GM19035 (cell line): ENCODE data around the gene WWC1.

Experiments used
- ATAC-seq: cut with Tn5 transposase; IDR thresholded peaks from one replicate; pipeline ENCODE4 v1.9.1; 2021; ENCODE audit not compliant: unreplicated experiment

Gene WWC1

DNA sequence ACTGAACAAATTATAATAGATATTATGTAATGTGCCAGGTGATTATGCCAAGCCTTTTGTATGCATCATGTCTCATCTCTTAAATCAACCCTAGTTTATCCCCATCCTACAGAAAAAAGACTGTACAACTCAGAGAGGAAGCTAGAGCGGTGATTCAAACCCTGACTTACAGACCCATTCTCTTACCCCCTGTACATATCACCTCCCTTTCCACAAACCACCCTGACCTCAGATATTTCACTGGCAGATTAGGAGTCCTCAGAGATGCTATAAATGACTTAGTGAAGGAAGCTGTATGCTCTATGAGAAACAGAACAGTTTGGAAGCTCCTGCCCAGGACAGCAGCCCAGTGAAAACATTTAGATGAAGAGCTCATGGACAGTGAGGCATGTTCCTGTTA lies 115.8 kb downstream of the WWC1 start:
- ATAC-seq, result no peak

DNA sequence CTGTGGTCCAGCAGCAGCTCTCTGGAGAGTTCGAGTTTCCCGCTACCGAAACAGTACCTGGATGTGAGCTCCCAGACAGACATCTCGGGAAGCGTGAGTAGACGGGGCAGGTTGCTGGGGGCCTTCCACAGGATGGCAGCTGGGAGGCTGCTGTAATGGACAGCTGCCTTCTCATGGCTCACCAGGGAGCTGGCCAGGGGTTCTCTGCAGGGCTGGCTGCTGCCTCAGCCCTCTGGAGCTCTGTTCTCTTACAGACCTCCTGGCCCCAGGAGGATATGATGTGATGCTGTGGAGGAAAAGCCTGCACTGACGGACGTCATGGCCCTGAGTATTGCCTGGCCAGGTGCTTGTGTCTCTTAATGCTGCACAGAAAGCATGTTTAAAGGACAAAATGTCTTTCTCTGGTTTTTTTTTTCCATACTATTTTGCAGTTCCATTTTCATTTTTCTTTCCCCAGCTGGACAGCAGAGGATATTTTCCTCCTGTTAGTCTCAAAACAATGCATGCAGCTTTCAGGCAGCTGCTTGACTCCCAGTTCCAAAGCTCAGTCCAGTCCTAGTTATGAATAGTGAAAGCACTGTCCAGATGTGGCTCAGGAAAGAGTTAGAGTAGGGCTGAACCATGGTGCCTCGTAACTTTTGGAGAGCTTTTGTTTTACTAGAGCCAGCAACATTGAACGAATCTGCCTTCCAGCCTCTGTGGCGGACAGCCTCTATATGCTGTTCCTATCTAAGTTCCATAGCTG lies 117.3 kb downstream of the WWC1 start:
- no peak for ATAC-seq

DNA sequence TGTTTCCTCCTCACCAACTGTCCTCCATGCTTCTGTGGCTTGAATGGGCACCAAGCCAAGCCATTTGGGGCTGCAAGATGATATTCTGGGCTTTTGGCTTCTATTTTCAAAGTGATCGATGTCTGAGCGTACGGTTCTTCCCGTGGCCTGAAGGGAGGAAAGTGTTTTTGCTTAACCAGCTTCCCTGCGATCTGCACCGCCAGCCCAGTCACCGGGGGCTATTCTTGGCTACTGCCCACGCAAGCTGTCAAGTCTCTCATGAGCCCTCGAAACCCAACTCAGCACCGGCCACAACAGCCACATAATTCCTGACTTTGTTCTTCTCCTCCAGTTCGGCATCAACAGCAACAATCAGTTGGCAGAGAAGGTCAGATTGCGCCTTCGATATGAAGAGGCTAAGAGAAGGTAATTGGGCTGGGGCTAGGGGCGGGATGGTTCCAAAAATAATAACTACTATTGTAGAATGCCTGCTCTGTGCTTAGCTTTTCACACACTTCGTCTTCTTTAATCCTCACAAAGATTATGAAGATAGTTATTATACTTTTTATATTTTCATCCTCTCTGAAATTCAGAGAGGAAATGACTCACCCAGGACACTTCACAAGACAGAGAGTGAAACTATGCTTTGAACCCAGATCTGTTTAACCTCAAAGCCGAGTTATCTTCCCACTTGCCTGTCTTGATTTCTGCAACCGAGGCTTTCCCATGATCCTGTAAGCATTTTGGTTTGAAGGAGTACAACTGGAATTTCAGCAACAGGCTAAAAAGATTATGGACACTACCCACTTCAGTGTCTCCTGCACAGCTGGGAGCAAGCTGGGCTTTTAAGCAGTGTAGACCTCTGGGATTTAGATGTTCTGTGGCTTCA lies 118.4 kb downstream of the WWC1 start:
- no peak for ATAC-seq

DNA sequence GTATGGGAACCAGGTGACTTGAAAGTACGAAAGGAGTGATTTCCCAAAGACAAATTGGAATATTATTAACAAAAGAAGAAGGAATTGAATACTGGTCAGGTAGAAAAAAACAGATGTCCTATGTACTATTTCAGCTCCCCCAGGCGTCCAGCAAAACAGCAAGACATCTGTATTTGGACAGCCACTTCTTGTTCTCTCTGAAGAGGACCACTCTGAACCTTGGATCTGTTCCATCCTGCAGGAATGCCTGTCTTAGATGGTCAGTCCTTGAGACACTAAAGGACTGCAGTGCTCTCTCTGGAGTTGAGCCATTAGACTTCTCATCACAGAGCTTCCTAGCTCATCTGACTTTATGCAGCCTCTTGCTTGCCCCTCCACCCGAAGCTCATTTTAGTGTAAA lies 120.4 kb downstream of the WWC1 start:
- no peak for ATAC-seq

GRCh38 chr5:168413062-168413461 lies 121.6 kb downstream of the WWC1 start:
- no peak for ATAC-seq

DNA sequence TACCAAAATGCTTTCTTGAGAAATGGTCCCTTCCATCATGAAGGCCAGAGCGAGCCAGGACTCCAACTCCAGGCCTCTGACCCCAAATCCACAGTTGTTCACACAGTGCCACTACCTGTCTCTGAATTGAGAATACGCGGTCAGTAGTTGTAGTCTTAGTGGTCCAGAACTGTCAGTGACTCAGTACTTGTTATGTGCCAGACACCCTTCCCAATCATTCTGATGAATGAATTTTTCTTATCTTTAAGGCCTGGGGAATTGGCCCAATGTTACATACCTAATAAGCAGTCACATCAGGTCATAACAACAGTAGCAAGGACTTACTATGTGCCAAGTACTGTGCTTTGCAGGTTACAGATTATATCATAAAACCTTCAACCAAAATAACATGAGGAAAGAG lies 122.2 kb downstream of the WWC1 start:
- ATAC-seq, result no peak

DNA sequence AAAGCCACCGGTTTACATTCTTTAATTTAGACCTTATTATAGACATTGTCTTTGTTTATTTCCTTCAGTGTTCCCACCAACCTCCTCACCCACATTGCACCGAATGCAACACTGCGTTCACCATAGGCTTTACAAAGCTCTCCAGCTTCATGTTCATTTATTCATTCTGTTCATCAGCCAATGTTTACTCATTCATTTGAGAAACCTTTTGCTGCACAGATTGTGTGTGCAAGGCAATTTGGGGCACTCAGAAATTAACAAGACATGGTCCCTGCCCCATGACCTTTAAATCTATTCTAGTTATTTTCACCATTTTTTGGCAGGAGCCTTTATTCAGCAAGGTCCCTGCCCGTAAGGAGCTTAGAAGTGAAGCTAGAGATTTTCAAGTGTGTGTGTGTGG lies 124.0 kb downstream of the WWC1 start:
- ATAC-seq, result no peak

DNA sequence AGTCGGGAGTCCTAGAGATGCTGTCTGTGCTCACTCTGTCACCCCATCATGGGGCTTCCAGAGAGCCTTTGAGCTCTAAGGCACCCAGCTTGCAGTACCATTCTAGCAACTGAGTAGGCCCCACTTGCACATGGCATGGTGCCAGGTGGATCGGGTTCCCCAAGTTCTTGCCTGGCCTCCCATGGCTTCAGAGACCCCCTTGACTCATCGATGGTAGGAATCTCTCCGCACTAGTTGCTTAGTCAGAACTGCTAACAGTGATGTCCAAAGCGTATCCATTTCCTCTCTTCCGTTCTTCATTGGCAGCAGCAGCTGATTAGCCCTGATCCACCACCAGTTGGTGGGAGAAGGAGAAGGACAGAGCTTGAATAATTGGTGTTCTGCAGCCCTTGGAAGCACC lies 124.5 kb downstream of the WWC1 start:
- no peak for ATAC-seq

DNA sequence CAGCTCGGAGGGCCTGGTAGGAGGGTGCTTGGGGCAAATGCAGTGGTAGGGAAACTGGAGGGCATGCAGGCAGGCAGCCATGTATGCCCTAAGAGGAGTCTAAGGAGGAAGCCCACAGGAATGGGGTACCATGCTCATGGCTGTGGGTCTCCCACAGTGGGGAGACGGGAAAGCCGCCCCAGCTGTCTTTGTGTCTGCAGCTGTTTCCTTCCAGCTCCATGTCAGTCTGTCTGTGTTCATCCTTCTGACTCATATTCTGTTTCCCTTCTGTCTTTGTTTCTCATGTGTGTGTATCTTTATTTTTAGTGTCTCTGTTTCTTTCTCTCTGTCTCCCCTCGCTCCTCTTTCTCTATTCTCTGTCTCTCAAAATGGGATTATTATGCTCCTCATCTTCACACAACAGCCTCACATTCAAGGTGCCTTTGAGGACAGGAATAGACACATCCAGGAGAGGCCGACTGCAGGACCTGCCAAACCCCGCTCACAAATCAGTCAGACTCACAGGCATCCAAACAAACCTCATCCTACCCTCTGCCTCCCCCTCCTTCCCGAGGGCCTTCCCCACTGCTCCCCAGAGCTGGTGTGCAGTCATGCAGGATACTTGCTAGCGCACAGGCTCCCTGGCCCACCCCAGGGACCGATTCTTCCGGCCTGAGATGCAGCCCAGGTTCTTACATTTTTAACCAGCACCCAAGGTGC lies 126.4 kb downstream of the WWC1 start:
- no peak for ATAC-seq

GRCh38 chr5:168420461-168420860 lies 129.0 kb downstream of the WWC1 start:
- ATAC-seq, result no peak

DNA sequence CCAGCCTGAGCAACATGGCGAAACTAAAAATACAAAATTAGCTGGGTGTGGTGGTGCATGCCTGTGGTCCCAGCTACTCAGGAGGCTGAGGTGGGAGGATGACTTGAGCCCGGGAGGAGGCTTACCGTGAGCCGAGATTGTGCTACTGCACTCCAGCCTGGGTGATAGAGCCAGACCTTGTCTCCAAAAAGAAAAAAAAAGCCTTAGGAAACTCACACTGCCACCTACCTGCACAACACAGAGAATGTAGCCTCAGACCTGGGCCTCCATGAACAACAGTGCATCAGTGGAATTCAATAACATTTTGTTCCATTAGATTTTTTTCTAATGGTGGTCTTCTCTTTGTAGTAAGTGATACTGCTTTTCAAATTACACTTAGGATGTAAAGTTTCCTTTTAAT lies 131.0 kb downstream of the WWC1 start:
- no peak for ATAC-seq

DNA sequence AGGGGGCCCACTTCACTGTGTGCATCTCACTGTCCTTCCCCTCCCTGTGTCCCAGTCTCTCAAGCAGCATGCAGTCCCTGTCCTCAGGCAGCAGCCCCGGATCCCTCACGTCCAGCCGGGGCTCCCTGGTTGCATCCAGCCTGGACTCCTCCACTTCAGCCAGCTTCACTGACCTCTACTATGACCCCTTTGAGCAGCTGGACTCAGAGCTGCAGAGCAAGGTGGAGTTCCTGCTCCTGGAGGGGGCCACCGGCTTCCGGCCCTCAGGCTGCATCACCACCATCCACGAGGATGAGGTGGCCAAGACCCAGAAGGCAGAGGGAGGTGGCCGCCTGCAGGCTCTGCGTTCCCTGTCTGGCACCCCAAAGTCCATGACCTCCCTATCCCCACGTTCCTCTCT lies 132.0 kb downstream of the WWC1 start:
- no peak for ATAC-seq

GRCh38 chr5:168423971-168424370 lies 132.5 kb downstream of the WWC1 start:
- no peak for ATAC-seq

DNA sequence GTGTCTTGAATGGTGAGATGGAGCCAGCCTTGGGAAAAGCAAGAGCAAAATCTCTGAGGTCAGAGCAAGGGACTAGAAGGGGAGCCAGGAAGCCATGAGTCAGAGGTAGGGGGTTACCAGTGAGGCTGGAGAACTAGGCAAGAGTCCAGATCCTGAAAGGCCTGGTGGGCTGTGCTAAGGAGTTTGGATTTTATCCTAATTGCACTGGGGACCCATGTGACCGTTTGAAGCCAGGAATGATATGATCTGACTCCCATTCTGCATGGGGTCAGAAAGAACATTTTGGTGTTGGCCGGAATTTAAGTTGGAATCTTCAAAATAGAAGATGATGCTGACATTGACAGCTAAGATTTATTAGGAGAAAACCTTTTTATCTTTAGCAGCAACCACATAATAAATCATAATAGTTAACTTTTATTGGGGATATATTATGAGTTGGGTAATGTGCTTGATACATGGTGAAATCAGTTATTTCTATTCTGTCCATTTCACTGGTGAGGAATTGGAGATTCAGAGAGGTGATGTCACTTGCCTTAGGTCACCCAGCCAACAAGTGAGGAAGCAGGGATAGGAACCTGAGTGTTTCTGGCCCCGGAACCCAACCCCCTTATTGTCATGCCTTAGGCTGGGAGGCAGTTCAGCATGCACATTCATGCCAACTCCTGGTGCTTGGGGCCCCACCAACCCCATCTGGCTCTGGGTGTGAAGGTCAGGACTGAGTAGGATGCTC lies 133.3 kb downstream of the WWC1 start:
- no peak for ATAC-seq

- no peak for ATAC-seq
Measured at GRCh38 chr5:168426007-168426863, 134.8 kb downstream of the WWC1 start.

GRCh38 chr5:168426864-168427172 lies 135.4 kb downstream of the WWC1 start:
- ATAC-seq, result no peak

- no peak for ATAC-seq
Measured at GRCh38 chr5:168427224-168427623, 135.8 kb downstream of the WWC1 start.

DNA sequence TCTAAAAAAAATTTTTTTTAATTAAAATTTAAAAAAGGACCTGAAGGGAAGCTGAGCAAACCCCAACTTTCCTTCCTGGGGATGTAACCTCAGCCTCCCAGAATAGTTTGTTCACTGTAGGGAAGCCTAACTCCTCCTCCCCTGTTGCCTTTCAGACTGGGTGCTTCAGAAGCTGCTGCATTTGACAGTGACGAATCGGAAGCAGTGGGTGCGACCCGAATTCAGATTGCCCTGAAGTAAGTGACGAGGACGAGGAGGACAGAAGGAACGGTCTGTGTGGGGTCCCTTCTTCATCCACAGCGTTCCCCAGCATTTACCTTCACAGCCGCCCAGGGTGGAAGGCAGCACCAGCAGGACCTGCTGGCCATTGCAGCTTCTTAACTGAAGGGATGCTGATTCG lies 137.1 kb downstream of the WWC1 start:
- ATAC-seq, result no peak

DNA sequence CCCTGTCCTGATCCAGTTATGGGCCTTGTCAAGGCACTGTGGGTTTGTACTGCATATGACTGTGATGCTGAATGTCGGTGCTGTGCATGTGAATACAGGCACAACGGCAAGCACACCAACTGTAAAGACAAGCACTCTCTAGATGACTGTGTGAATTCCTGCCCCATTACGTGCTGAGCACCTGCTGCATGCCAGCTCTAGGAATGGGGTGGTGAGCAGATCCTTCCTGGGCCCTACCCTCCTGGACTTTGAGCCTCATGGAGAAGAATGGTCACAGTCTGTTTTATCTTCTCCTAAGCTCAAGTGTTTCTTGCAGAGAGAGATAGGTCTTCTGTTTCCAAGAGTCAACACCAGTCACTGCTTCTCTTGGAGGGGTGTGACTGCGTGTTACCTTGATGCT lies 138.9 kb downstream of the WWC1 start:
- ATAC-seq, result no peak

DNA sequence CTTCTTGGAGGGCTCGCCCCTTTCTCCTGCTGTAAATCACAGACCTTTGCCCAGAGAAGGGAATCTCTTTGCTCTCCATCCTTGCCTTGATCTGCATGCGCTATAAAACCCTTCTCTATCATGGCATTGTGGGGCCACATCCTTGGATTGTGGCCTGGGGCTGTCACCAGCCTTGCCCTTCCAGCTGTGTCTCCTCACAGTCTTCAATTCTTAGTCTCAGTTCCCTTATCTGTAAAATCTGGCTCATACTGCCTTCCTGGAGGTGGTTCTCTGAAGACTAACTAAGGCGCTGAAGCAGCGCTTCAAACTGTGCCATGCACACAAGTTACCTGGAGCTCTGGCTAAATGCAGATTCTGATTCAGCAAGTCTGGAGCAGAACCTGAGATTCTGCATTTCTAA lies 141.5 kb downstream of the WWC1 start:
- no peak for ATAC-seq
